NCI-H1105 (cell line): ENCODE results near the gene MPP1.

Source experiments
- DNase-seq: peaks from one replicate; lab custom pipeline; 2025; lab: John Stamatoyannopoulos, UW

The MPP1 gene

GRCh38 chrX:154812341-154813101, 7.2 kb upstream of the MPP1 start:
- no peak for DNase-seq

- DNase-seq: no peak
Observed at GRCh38 chrX:154809939-154810665, 4.8 kb upstream of the MPP1 start.

DNA sequence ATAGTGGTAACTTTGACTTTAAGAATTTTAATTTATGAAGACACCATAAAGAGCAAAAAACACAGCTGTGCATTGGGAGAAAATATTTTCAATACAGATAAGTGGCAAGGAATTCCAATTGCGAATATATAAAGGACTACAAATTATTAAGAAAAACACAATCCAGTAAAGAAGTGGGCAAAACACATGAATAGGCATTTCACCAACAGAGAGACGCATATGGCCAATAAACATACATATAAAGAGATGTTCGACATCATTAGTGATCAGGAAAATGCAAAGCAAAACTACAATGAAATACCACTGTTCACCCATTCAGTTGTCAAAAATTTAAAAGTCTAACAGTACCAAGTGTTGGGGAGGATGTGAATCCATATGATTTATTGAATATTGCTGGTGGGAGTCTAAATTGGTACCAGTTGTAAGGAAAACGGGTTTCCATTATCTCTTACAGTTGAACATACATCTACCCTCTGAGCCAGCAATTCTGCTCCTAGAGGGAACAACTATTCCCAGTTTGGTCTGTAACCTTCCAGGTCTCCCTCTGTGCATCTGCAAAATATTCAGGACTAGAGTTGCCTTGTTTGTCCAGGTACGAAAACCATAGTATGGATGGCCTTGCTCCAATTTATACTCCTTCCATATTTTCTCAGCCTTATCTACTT, 1.7 kb upstream of the MPP1 start:
- no peak for DNase-seq

DNA sequence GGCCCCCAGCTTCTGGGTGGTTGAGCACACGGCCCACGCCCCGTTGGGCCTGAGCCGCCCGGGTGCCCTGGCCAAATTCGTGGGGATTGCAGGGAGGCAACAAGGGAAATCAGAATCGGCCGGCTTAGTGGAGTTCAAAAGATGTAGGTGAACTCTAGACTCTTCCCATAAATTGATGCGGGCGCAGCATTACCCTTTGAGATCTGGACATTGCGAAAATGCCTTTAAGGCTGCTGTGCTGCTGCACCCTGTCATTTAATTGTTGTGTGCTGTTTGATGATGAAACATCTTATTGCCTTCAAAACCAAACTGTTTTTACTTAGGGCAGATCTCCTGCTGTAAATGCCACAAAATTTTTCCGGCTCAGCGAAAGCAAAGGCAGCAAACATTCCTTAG, 409 bp upstream of the MPP1 start:
- peak; percentile 44 for DNase-seq

DNA sequence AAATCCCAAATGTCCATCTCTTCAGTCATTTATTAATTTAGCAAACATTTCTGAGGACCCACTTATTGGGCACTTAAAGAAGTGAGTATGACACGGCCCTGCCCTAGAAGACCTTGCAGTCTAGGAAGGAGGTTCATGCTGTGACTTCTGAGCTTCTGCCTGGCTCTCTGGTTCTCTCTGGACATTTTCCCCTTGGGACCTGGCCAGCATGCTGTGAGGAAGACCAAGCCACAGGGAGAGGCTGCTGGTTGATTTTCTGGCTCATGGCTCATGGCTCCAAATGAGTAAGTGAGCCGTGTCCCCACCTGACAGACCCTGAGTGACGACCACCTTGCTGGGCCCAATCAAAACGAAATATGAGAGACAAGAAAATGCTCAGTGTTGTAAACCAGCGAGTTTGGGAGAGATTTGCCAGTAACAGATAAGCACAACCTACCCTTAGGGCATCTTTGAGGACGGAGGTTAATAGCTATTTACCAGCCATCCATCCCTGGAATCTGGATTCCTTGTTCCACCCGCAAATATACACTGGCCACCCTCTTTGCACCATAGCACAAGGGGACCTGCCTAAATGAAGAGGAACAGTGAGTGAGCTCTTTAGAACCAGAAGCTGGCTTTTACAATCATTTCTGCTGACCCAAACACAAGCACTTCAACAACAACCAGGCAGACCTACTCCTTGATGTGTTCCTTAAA, 876 bp downstream of the MPP1 start:
- DNase-seq: no peak

DNA sequence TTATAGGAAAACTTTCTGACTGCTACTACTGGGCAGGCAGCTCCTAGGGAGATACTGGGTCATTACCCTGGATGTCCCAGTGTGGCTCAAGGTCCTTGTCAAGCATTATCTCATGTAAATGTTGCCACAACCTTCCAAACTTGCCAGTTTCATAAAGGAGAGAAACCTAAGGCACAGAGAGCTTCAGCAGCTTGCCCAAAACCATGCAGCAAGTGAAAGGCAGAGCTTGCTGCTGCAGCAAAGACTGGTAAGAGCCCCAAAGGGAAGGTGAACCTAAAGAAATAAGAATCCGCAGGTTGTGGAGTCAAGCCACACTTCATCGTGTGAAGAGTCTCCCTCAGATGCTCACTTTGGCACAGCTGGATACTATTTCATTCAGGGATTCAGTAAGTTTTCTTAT, 2.3 kb downstream of the MPP1 start:
- no peak for DNase-seq

DNA sequence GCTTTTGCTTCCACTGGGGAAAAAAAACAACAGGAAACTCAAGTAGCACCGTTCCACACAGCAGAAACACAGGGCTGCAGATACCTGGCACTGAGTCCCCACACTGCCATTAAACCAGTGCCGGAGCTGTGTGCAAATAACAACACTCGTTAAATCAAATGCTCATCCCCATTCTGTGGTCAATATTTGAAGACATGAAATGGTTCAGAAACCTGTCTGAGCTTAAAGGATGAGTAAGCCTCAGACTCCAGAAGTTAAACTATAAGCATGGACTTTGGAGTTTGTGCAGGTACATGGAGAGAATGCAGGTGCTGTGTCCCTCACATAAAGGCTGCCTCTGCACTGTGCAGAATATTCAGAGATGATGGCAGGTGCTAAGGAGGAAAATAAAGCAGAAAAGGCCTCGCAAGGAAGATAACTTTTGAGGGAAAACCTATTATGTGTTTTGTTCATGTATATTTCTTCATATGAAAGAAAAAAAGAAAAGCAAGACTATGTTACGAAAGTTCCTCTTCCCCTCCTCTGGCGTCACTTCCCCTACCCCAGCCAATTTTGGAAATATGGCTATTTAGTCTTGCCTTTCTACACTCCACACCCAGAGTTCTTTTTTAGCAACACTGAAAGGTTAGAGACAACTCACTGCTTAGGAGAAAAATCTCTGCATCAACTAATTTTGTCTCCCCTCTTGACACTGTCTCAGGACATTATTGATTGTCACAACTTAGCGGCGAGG, 4.6 kb downstream of the MPP1 start:
- DNase-seq: no peak

DNA sequence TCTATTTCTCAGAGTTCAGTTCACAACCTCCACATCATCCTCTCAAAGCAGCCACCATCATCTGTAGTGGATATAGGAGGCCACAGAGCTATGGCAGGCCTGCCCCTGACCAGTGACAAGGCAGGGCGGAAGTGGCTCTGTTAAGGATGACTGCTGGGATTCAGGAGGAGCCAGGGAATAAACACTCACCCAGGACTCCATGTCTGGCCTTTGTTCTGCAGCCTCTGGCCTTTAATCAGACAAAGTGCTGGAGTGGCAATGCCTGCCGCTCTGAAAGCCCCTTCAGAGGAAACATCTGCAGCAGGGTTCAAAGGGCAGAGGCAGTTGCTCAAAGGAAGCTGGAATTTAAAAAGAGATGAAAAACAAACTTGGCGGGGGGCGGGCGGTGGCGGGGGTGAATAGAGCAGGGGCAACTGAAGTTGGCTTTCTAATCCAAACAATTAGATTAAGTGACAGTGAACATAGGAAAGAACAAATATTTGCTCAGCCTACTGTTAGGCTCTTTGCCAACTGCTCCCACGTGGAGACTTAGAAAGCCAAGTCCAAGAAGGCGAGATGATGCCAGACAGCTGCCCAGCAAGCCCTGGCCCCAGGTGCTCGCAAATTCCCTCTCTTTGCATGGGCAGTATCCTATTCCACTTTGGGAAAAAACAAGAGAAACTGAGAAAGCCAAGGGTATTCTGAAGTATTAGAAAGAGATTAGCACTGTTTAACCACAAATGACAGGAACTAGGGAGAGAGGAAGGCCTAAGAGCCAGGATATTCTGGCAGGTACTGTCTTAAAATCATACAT, 5.5 kb downstream of the MPP1 start:
- peak; percentile 98 for DNase-seq

DNA sequence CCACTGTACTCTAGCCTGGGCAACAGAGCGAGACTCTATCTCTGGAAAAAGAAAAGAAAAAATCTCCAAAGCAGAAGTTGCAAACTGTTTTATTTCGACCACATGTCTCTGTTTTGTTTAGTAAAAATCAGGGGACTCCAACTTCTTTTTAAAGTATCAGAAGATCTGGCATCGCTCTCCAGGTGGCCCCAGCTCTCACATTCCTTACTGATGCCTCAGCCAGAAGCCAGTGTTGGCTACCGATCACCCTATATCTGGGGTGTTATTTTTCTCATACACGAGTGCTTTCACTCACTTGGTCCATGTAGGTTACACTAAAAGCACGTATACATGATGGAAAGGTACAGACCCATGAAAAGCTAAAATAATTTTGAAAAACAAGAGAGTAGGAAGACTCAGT, 8.3 kb downstream of the MPP1 start:
- DNase-seq: no peak

DNA sequence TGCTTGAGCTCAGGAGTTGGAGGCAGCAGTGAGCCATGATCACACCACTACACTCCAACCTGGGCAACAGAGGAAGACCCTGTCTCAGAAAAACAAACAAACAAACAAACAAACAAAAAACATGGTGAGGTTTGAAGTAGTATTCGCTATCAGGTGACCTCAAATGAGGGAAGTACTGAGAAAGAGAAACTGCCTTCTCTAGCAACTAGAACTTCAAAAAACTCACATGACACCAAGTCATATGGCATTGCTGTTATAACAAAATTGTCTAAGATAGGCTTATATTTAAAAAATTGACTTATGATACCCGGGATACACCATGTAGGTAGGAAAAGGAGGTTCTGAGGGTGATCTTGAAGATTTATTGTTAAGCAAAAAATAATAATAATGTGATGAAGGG, 10.3 kb downstream of the MPP1 start:
- no peak for DNase-seq

DNA sequence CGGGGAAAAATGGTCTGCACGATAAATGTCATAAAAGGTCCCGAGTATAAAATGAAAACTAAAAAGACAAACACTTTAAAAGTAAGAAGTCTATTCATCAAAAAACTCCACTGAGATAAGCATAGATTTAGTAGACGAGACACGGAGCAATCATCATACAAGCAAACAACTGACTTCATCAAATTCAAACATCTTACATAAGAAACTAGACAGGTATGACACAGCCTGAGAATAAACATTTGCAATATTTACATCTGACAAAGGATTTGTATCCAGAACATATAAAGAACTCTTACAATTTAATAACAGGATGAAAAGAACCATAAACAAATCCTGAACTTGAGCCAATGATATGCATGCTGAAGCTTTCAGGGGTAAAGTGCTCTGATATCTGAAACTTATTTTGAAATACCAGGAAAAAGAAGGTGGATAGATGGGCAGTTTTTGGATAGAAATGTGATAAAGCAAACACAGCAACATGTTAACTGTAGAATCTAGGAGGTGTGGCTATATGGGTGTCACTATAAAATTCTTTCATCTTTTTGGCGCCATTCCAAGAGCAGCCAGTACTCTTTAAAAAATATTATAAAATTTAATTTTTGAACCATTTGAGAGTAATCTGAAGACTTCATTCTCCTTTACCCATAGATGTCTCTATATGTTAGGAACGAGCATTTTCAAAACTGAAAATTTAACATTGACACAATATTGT, 12.0 kb downstream of the MPP1 start:
- DNase-seq: no peak

- DNase-seq: no peak
Observed at GRCh38 chrX:154791939-154792338, 13.3 kb downstream of the MPP1 start.

- DNase-seq: no peak
Observed at GRCh38 chrX:154791467-154791866, 13.8 kb downstream of the MPP1 start.

DNA sequence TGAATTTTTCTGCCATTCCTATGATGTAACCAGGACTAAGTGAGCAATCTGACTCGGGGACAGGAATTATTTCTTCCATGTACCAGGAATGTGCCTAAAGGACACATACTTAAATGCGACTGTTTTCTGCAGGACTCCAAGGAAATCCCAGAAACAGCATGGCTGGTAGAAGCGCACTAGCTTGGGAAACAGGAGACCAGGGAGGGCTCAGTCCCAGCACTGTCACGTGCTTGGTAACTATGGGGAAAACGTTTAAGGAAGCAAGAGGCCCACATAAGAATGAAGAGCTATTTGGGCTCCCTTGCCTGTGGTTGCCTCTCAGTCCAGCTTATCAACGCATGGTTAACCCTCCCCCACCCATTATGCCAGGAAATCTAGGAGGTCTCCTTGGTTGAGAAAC, 19.6 kb downstream of the MPP1 start:
- DNase-seq: no peak

- no peak for DNase-seq
Observed at GRCh38 chrX:154784149-154784995, 20.9 kb downstream of the MPP1 start.

GRCh38 chrX:154780968-154781367, 24.3 kb downstream of the MPP1 start:
- DNase-seq: no peak

GRCh38 chrX:154779261-154779660, 26.0 kb downstream of the MPP1 start:
- DNase-seq: no peak

- no peak for DNase-seq
Observed at GRCh38 chrX:154776753-154777152, 28.5 kb downstream of the MPP1 start.
